Urinary bladder (tissue), 4 donors: ENCODE measurements around the gene CR1. TPM values are rescaled to one million over a fixed set of nuclear protein-coding genes. Genes with fewer than 3 reads are reported as not detected.
"Not testable (repeated sequence)": the region's sequence is repeated elsewhere in the genome, so short reads cannot be mapped to it uniquely, and the experiment has no call there.

Experiments used
- DNase-seq: peaks from one replicate; pipeline ENCODE4 v3.0.0-alpha.2; 2015; ENCODE audit errors: extremely low spot score
- H3K27ac ChIP-seq: one replicate; pipeline ENCODE4 v1.5.1; 2013; ENCODE audit warnings: low read depth, mild to moderate bottlenecking, moderate library complexity
- H3K36me3 ChIP-seq: one replicate; pipeline ENCODE4 v1.6.1; 2013; ENCODE audit warnings: mild to moderate bottlenecking, moderate library complexity; ENCODE audit not compliant: insufficient read depth
- H3K4me1 ChIP-seq: one replicate; pipeline ENCODE4 v1.6.1; 2013; ENCODE audit warnings: mild to moderate bottlenecking, moderate library complexity; ENCODE audit not compliant: insufficient read depth
- H3K4me3 ChIP-seq: one replicate; pipeline ENCODE4 v1.5.1; 2013; ENCODE audit warnings: low read depth, low read length
- WGBS: extraction: QIAGEN DNeasy Blood & Tissue Kit; methylation state at CpG from one replicate; pipeline ENCODE4 v1.1.7; 2013; 5-methylcytosine and 5-hydroxymethylcytosine counted together
- polyA plus RNA-seq: library from polyadenylated mRNA; stranded (reverse); fragments of 200-250 nt; gene quantifications from one replicate; pipeline ENCODE4 v1.2.3, GENCODE V29; 2013
- total RNA-seq: library from RNA; depleted of rRNA; stranded (reverse); fragments of >200 nt; gene quantifications from one replicate; pipeline ENCODE4 v1.2.3, GENCODE V29; 2014
- donor health status: healthy with polysubstance abuse.
- donor health status: healthy.

CR1 gene
- total and polyA plus RNA-seq, 2 donors: 1.7 to 6.7 TPM

GRCh38 chr1:207669528-207670009 lies 173.6 kb downstream of the CR1 start:
- H3K36me3 ChIP-seq: no peaks in the 10 kb centered on the region
- no peak overlapping the region for H3K27ac ChIP-seq
- 2% methylated on average over 44 of the region's 44 CpGs for WGBS
- DNase-seq: no peak
- H3K4me1 ChIP-seq: peaks cover 2% of the 10 kb centered on the region
- H3K4me3 ChIP-seq: no peak overlapping the region

DNA sequence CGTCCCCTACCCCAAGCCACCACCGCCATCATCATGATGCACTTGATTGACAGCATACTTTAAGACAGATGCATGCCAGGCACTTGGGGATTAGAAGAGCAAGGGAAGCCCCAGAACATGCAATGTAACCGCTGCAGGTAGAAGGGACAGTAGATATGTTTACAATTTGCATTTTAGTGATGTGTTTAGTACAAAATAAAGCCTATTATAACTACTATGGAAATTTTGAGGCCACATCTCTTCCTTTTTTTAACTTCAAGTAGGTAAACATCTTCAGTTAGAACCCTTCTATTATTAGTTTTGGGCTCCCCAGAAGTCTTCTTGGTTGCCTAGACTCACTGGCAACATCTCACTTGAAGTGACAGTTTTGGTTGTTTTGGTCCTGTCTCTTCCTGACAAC lies 174.2 kb downstream of the CR1 start:
- no peak for DNase-seq
- no peak overlapping the region for H3K27ac ChIP-seq
- peaks cover 2% of the 10 kb centered on the region for H3K4me1 ChIP-seq
- WGBS: 79% methylated on average over 3 of the region's 3 CpGs
- no peak overlapping the region for H3K4me3 ChIP-seq
- H3K36me3 ChIP-seq: no peaks in the 10 kb centered on the region

DNA sequence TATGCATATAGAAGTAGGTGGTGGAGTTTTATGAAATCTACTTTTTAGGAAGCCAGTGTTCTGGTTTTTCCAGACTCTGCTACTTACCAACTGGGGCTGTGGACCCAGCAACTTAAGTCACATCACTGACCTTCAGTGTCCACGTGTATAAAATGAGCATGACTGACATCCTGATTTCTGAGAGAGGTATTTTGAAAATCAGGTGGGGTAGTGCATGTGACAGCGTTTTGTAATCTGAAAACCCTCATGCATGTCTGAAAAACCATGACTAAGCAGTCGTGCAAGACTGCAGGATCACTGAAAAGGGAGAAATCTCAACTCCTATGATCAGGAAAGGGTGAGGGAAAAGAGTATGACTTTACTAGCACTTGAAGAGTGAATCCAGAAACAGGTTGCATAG lies 175.0 kb downstream of the CR1 start:
- DNase-seq: no peak
- Histone ChIP-seq H3K4me1 (peaks cover 2% of the 10 kb centered on the region), H3K4me3 (no peak overlapping the region), H3K36me3 (no peaks in the 10 kb centered on the region), H3K27ac (no peak overlapping the region)
- 49% methylated on average over 3 of the region's 3 CpGs for WGBS

DNA sequence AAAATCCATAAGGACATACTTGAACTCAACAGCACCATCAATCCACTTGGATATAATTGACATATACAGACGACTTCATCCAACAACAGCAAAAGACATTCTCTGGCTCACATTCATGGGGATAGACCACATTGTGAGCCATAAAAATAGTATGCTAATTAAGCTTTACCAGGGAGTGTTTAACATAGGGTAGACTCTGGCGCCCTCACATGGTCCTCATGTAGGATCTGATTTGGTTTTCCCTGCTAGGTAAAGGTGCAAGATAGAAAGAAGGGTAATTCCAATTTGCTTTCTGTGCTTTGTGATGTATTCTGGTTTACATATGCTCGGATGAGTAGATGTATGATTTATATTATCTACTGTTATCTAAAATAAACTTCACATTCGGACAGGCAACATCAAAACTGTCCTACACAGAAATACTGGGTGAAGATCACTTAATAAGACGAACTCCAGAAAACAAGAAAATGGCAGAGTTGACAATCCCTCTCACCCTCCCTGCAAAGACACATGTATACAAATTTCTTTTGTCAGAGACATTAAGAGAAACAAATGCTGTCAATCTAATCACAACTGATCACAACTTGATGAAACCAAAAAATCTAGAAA lies 176.7 kb downstream of the CR1 start:
- WGBS: 21% methylated on average over 5 of the region's 5 CpGs
- no peak for DNase-seq
- H3K4me3 ChIP-seq: no peak overlapping the region
- H3K4me1 ChIP-seq: peaks cover 2% of the 10 kb centered on the region
- H3K27ac ChIP-seq: no peak overlapping the region
- H3K36me3 ChIP-seq: no peaks in the 10 kb centered on the region

GRCh38 chr1:207673399-207673798 lies 177.4 kb downstream of the CR1 start:
- Histone ChIP-seq H3K27ac (no peak overlapping the region), H3K36me3 (no peaks in the 10 kb centered on the region), H3K4me1 (peaks cover 2% of the 10 kb centered on the region), H3K4me3 (no peak overlapping the region)
- DNase-seq: no peak
- 68% methylated on average over 6 of the region's 6 CpGs for WGBS

- Histone ChIP-seq H3K4me1 (no peaks in the 10 kb centered on the region), H3K27ac (no peak overlapping the region), H3K36me3 (no peaks in the 10 kb centered on the region), H3K4me3 (no peak overlapping the region)
- WGBS: 77% methylated on average over 4 of the region's 4 CpGs
- DNase-seq: no peak
Measured at GRCh38 chr1:207676153-207676552, 180.2 kb downstream of the CR1 start.

DNA sequence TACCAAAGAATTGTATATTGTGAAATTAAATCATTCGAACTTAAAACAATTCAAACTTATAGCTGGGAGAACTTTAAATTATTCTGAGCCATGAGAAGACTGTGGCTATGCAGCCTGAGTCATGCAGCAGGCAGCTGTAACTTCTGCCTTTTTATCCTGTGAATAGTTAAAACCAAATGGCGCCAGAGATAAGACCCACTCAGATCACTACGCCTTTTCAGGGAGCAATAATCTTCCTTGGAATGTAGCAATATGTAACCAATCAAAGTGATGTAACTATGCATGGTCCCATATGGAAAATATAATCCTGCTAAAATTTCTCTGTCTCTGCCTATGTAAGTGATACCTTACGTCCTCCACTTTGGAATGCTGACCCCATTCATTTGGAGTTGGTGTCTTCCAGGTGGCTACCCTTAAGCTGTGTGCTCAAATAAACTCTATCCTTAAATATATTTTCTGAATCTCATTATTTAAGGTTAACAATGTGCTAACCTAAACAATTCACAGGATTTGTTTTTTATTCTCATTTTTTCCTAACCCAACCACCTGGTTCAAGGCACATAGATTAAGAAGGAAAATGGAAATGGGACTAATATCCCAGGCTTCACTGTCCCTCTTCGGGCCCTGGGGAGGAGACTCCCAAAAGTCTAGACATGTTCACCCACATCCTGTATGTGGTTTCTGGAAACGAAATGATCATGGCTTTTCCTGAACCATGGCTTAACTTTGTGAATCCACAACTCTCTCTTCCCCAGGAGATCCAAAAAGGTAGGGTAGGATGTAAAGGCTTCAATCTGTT lies 184.8 kb downstream of the CR1 start:
- H3K4me1 ChIP-seq, H3K36me3 ChIP-seq, DNase-seq, H3K4me3 ChIP-seq, H3K27ac ChIP-seq: not testable (repeated sequence)
- WGBS: 42% methylated on average over 6 of the region's 6 CpGs

- H3K4me3 ChIP-seq, H3K27ac ChIP-seq, DNase-seq, H3K36me3 ChIP-seq, H3K4me1 ChIP-seq: not testable (repeated sequence)
- WGBS: 81% methylated on average over 6 of the region's 6 CpGs
Measured at GRCh38 chr1:207682872-207683434, 187.0 kb downstream of the CR1 start.

DNA sequence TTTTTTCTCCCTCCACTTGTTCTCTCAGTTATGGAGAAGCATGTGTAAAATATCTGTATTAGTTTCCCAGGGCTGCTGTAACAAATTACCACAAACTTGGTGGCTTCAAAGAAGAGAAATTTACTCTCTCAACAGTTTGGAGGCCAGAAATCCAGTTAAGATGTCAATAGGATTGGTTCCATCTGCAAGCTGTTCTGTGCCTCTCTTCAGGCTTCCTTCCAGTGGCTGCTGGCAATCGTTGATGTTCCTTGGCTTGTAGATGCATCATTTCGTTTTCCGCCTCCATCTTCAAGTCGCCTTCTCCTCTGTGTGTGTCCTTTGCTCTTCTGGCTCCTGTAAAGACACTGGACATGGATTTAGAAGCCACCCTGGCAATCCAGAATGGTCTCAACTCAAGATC lies 194.6 kb downstream of the CR1 start:
- H3K4me1 ChIP-seq, H3K27ac ChIP-seq, H3K4me3 ChIP-seq, DNase-seq, H3K36me3 ChIP-seq: not testable (repeated sequence)
- 68% methylated on average over 4 of the region's 4 CpGs for WGBS

- H3K4me1 ChIP-seq: no peaks in the 10 kb centered on the region
- H3K36me3 ChIP-seq: no peaks in the 10 kb centered on the region
- H3K4me3 ChIP-seq: no peak overlapping the region
- no peak overlapping the region for H3K27ac ChIP-seq
- DNase-seq: no peak
Measured at GRCh38 chr1:207691010-207691409, 195.1 kb downstream of the CR1 start.

Other genes with a start within 250 kb of the CR1 start
- gene CD55, start 174.5 kb upstream of the CR1 start, total RNA-seq: 108 TPM
- 83.1 TPM for gene CD55, start 174.5 kb upstream of the CR1 start, polyA plus RNA-seq
- gene CR2, start 41.8 kb upstream of the CR1 start, total RNA-seq: 0.63 TPM
- gene CR2, start 41.8 kb upstream of the CR1 start, polyA plus RNA-seq: 0.04 TPM
- gene CR1L, start 149.0 kb downstream of the CR1 start, total RNA-seq: 1.7 TPM
- not detected for gene CR1L, start 149.0 kb downstream of the CR1 start, polyA plus RNA-seq